ENCODE results near the gene RAB7A. TPM values are rescaled to one million over a fixed set of nuclear protein-coding genes. Genes with fewer than 3 reads are reported as not detected.

RAB7A gene
- total and polyA plus RNA-seq, 2 of the 4 experiments (the other 2 are of a cell fraction), result 57.0 to 240 TPM

- no peaks in the 10 kb centered on the region for H3K36me3 ChIP-seq (ENCODE audit: control insufficient read depth, insufficient read depth, low read length)
- no peaks in the 10 kb centered on the region for H3K79me1 ChIP-seq (ENCODE audit: low read depth in 1 of 2, low read length in 2 of 2)
- no peaks in the 10 kb centered on the region for H4K20me1 ChIP-seq (ENCODE audit: insufficient read depth, low read length)
- POLR2A ChIA-PET (ENCODE audit: unreplicated experiment), result no interaction called here
- in situ Hi-C loops (cut with MboI; ENCODE audit: low sequenced_read_pairs) (no loop called here), intact Hi-C loops (cut with micrococcal nuclease) (no loop called here), dilution Hi-C loops (cut with HindIII; ENCODE audit: low sequenced_read_pairs, unreplicated experiment) (no loop called here)
- H2AK5ac ChIP-seq (ENCODE audit: low read depth, low read length), result no peak overlapping the region
- H3K9me3 ChIP-seq (ENCODE audit: control insufficient read depth, insufficient read depth, low read length), result no peaks in the 10 kb centered on the region
- no peak overlapping the region for H2AFZ ChIP-seq (replicated peaks; ENCODE audit: low read length, poor library complexity)
- H3K27ac ChIP-seq (ENCODE audit: insufficient read depth, low read length), result no peak overlapping the region
- no peak overlapping the region for H2AK9ac ChIP-seq (replicated peaks; ENCODE audit: low read depth, low read length, poor library complexity)
- no peak overlapping the region for H3K9ac ChIP-seq (ENCODE audit: low read depth, low read length)
- no peak for DNase-seq
- no peak for ATAC-seq (ENCODE audit: low read depth)
- no peak overlapping the region for H2BK20ac ChIP-seq (ENCODE audit: low read depth, low read length)
- no peak overlapping the region for H3K4me3 ChIP-seq (ENCODE audit: insufficient read depth, low read depth, low read length)
- H3K9me1 ChIP-seq (ENCODE audit: insufficient read depth, low read length), result no peaks in the 10 kb centered on the region
- H2BK120ac ChIP-seq (ENCODE audit: low read depth, low read length), result no peak overlapping the region
- no peak overlapping the region for H2BK5ac ChIP-seq (ENCODE audit: low read depth, low read length, poor library complexity, severe bottlenecking)
- H3K4ac ChIP-seq (ENCODE audit: low read depth, low read length), result no peak overlapping the region
- H2BK15ac ChIP-seq (ENCODE audit: low read depth, low read length), result no peak overlapping the region
- no peak overlapping the region for H4K8ac ChIP-seq (ENCODE audit: low read depth in 2 of 2, low read length in 2 of 2)
- 83% methylated on average over 1 of the region's 3 CpGs; no CpG with 5 or more reads in 1 of the 2 experiments for WGBS, 2 experiments (ENCODE audit: extremely low coverage in 2 of 2, insufficient read length in 1 of 2)
- no peak overlapping the region for H3K14ac ChIP-seq (replicated peaks; ENCODE audit: low read depth, low read length)
- H3K56ac ChIP-seq (ENCODE audit: extremely low read depth, insufficient read depth, low read length), result no peak overlapping the region
- no peak overlapping the region for H4K91ac ChIP-seq (ENCODE audit: insufficient read depth, low read depth, low read length)
- H3K27me3 ChIP-seq (ENCODE audit: control insufficient read depth, insufficient read depth, low read length), result no peaks in the 10 kb centered on the region
- H3K4me2 ChIP-seq (ENCODE audit: low read depth, low read length), result no peak overlapping the region
- peaks cover 10% of the 10 kb centered on the region for H3K4me1 ChIP-seq (ENCODE audit: control insufficient read depth, insufficient read depth, low read length)
- H3K18ac ChIP-seq (ENCODE audit: low read depth, low read length), result no peak overlapping the region
- CTCF ChIA-PET, result no interaction called here
- no TSS peak for BruUV-seq (replicated peaks)
- H3K23ac ChIP-seq (ENCODE audit: low read depth, low read length), result no peak overlapping the region
- TF ChIP-seq RCOR1 (IDR thresholded peaks at IDR 0.05; ENCODE audit: insufficient replicate concordance, low read length), result no peak
- no peak for TF ChIP-seq MAZ (IDR thresholded peaks at IDR 0.05; ENCODE audit: borderline replicate concordance, low read depth, low read length)
- no peak for TF ChIP-seq USF2 (IDR thresholded peaks at IDR 0.05; ENCODE audit: low read depth, low read length)
- TF ChIP-seq, protein P1, sequence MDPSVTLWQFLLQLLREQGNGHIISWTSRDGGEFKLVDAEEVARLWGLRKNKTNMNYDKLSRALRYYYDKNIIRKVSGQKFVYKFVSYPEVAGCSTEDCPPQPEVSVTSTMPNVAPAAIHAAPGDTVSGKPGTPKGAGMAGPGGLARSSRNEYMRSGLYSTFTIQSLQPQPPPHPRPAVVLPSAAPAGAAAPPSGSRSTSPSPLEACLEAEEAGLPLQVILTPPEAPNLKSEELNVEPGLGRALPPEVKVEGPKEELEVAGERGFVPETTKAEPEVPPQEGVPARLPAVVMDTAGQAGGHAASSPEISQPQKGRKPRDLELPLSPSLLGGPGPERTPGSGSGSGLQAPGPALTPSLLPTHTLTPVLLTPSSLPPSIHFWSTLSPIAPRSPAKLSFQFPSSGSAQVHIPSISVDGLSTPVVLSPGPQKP (IDR thresholded peaks at IDR 0.05; ENCODE audit: borderline replicate concordance, low read depth, low read length), result no peak
- TF ChIP-seq FOS (IDR thresholded peaks at IDR 0.05; ENCODE audit: low read depth, low read length), result no peak
- TF ChIP-seq SMC3 (IDR thresholded peaks at IDR 0.05; ENCODE audit: low read depth, low read length), result no peak
- no peak for TF ChIP-seq RAD21 (IDR thresholded peaks at IDR 0.05; ENCODE audit: low read length)
- TF ChIP-seq CEBPB (IDR thresholded peaks at IDR 0.05; ENCODE audit: low read depth, low read length), result no peak
- no peak for TF ChIP-seq NFE2L2 (IDR thresholded peaks at IDR 0.05; ENCODE audit: low read depth, low read length)
- H4K5ac ChIP-seq (ENCODE audit: low read depth, low read length), result no peak overlapping the region
Measured at GRCh38 chr3:128702391-128702790, 23.6 kb upstream of the RAB7A start.
